Trophoblast cell (in vitro differentiated cells and primary cell): Measurements from ENCODE around the gene FAM234B. TPM values are rescaled to one million over a fixed set of nuclear protein-coding genes. Genes with fewer than 3 reads are reported as not detected.

Experiments used
- DNase-seq, 2 donors: peaks; one replicate each; pipeline ENCODE4 v3.0.0-alpha.2; 2016
- H2AFZ ChIP-seq: 2 replicates; pipeline ENCODE4 v1.6.1; 2013; ENCODE audit warnings: low read length, moderate library complexity, mild to moderate bottlenecking; ENCODE audit not compliant: insufficient read depth, poor library complexity
- H2AK5ac ChIP-seq: 2 replicates; pipeline ENCODE4 v1.6.1; 2013; ENCODE audit warnings: mild to moderate bottlenecking, low read length
- H2BK120ac ChIP-seq: 2 replicates; pipeline ENCODE4 v1.6.1; 2013; ENCODE audit warnings: low read length, mild to moderate bottlenecking, moderate library complexity; ENCODE audit not compliant: insufficient read depth, poor library complexity
- H2BK12ac ChIP-seq: 2 replicates; pipeline ENCODE4 v1.6.1; 2013; ENCODE audit warnings: mild to moderate bottlenecking, low read length, moderate library complexity
- H2BK5ac ChIP-seq: 2 replicates; pipeline ENCODE4 v1.6.1; 2013; ENCODE audit warnings: low read length, low read depth, moderate library complexity, mild to moderate bottlenecking; ENCODE audit not compliant: poor library complexity
- H3K14ac ChIP-seq: 2 replicates; pipeline ENCODE4 v1.6.1; 2013; ENCODE audit warnings: mild to moderate bottlenecking, low read length
- H3K18ac ChIP-seq: 2 replicates; pipeline ENCODE4 v1.6.1; 2013; ENCODE audit warnings: mild to moderate bottlenecking, low read length
- H3K23ac ChIP-seq: 2 replicates; pipeline ENCODE4 v1.6.1; 2013; ENCODE audit warnings: low read length
- H3K27ac ChIP-seq: 2 replicates; pipeline ENCODE4 v1.5.1; 2013; ENCODE audit warnings: low read depth, mild to moderate bottlenecking, inconsistent platforms, low read length, moderate library complexity
- H3K27me3 ChIP-seq: 2 replicates; pipeline ENCODE4 v1.6.1; 2013; ENCODE audit warnings: inconsistent platforms, mild to moderate bottlenecking, low read length, moderate library complexity; ENCODE audit not compliant: insufficient read depth
- H3K36me3 ChIP-seq, 2 experiments: 1 replicate in 1 of 2; 2 replicates in 1 of 2; pipeline ENCODE4 v1.6.1; 2013; ENCODE audit warnings: low read length in 2 of 2, mild to moderate bottlenecking in 2 of 2, moderate library complexity in 1 of 2; ENCODE audit not compliant: insufficient read depth in 2 of 2, control insufficient read depth in 1 of 2
- H3K4ac ChIP-seq: 2 replicates; pipeline ENCODE4 v1.6.1; 2013; ENCODE audit warnings: low read depth, mild to moderate bottlenecking, low read length, moderate library complexity
- H3K4me1 ChIP-seq, 2 experiments: 1 replicate in 1 of 2; 2 replicates in 1 of 2; pipeline ENCODE4 v1.6.1; 2013; ENCODE audit warnings: low read length in 2 of 2, mild to moderate bottlenecking in 2 of 2, moderate library complexity in 1 of 2; ENCODE audit not compliant: insufficient read depth in 2 of 2, control insufficient read depth in 1 of 2
- H3K4me2 ChIP-seq: 2 replicates; pipeline ENCODE4 v1.6.1; 2013; ENCODE audit warnings: inconsistent platforms, mild to moderate bottlenecking, low read length, moderate library complexity
- H3K4me3 ChIP-seq: 2 replicates; pipeline ENCODE4 v1.5.1; 2013; ENCODE audit warnings: mild to moderate bottlenecking, low read depth, low read length, inconsistent platforms
- H3K79me1 ChIP-seq: one replicate; pipeline ENCODE4 v1.6.1; 2013; ENCODE audit warnings: low read length
- H3K79me2 ChIP-seq: 2 replicates; pipeline ENCODE4 v1.6.1; 2013; ENCODE audit warnings: low read length, mild to moderate bottlenecking; ENCODE audit not compliant: control insufficient read depth, insufficient read depth, poor library complexity
- H3K9ac ChIP-seq: 2 replicates; pipeline ENCODE4 v1.6.1; 2013; ENCODE audit warnings: mild to moderate bottlenecking, low read length
- H3K9me3 ChIP-seq: 2 replicates; pipeline ENCODE4 v1.6.1; 2013; ENCODE audit warnings: low read depth, mild to moderate bottlenecking, control low read depth, inconsistent platforms, low read length; ENCODE audit not compliant: insufficient read depth
- H4K12ac ChIP-seq: 2 replicates; pipeline ENCODE4 v1.6.1; 2013; ENCODE audit warnings: low read depth, mild to moderate bottlenecking, low read length, moderate library complexity
- H4K8ac ChIP-seq: 2 replicates; pipeline ENCODE4 v1.6.1; 2013; ENCODE audit warnings: low read depth, mild to moderate bottlenecking, low read length, moderate library complexity
- H4K91ac ChIP-seq: one replicate; pipeline ENCODE4 v1.6.1; 2013; ENCODE audit warnings: low read depth, mild to moderate bottlenecking, low read length, moderate library complexity
- WGBS: extraction: QIAGEN DNeasy Blood & Tissue Kit; methylation state at CpG from one replicate; pipeline ENCODE4 v1.1.7; 2013; ENCODE audit warnings: missing lambda C conversion rate; ENCODE audit not compliant: insufficient read length, insufficient coverage; ENCODE audit errors: extremely low coverage; 5-methylcytosine and 5-hydroxymethylcytosine counted together
- polyA plus RNA-seq: library from polyadenylated mRNA; stranded (reverse); fragments of 200-250 nt; gene quantifications from 2 replicates; pipeline ENCODE4 v1.2.3, GENCODE V29; 2013

The FAM234B gene
- 2.9 and 3.1 TPM in 2 replicates for polyA plus RNA-seq

DNA sequence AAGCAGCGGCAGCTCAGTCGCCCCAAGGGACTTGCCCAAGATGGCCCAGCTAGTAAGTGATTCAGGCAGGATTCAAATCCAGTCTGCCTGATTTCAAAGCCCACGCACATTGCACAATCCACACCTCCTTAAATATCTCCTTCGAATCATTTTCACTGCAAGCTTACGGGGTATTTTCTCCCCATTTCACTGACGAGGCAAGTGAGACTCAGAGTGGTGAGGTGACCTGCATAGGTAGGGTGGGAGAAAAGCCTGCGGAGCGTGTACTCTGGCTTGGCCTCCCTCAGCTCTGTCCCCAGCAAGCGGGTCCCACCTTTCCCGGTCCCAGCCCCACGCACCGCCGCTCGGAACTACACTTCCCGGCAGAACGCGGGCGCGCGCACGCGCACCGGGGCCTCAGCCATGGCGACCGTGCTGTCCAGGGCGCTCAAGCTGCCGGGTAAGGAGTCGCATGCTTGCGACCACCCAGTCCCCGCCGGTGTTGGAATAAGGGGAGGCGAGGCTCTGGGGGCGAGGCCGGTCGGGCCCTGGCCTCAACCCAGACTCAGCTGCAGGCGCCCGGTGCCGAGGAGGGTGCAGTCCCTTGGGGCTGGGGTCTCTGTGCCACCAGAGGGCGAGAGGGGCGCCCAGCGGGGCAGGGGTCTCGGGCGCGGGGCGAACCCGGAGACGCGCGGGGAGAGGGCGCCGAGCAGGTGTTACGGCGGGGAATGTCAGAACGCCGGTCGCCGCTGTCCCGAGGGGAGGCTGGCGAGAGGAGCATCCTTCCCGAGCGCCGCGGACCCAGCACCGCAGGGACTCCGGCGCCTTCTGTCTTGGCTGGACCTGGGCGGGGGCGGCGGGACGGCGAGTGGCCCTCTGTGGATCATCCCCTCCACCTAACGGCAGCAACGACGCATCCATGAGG lies at the start of gene FAM234B:
FAM234B (plus strand) TSS at position 380 of the 904 bp plus-strand sequence; CDS start at position 403, 23 bp downstream.
- Histone ChIP-seq H3K4me2 (peak within 1 kb of the TSS; percentile 55), H4K12ac (peak within 1 kb of the TSS; percentile 49), H3K36me3 (no peaks in the 10 kb centered on the region), H3K79me1 (no peaks in the 10 kb centered on the region), H3K79me2 (peaks cover 2% of the 10 kb centered on the region), H2AK5ac (no peak within 1 kb of the TSS), H2AFZ (peak within 1 kb of the TSS; percentile 87), H4K91ac (no peak within 1 kb of the TSS), H2BK120ac (no peak within 1 kb of the TSS), H3K4ac (no peak within 1 kb of the TSS), H3K9ac (peak within 1 kb of the TSS; percentile 56), H3K23ac (no peak within 1 kb of the TSS), H3K9me3 (no peaks in the 10 kb centered on the region), H3K14ac (peak within 1 kb of the TSS; percentile 28), H3K18ac (peak within 1 kb of the TSS; percentile 55), H3K4me1 (peaks cover 3 to 4% of the 10 kb centered on the region in 2 experiments), H3K4me3 (peak within 1 kb of the TSS; percentile 90), H2BK12ac (no peak within 1 kb of the TSS), H3K27ac (no peak within 1 kb of the TSS), H3K27me3 (no peaks in the 10 kb centered on the region), H2BK5ac (peak within 1 kb of the TSS; percentile 25), H4K8ac (peak within 1 kb of the TSS; percentile 68)
- WGBS, result no CpG with 5 or more reads among the region's 74 CpGs
- peak; percentile 35 to 72 for DNase-seq

GRCh38 chr12:12995088-12995487 lies 49.1 kb upstream of the FAM234B start:
- H3K4me3 ChIP-seq, result no peak overlapping the region
- H3K18ac ChIP-seq, result no peak overlapping the region
- no peak overlapping the region for H2BK120ac ChIP-seq
- H3K36me3 ChIP-seq, result peaks cover 0 to 1% of the 10 kb centered on the region in 2 experiments
- no peak overlapping the region for H2AFZ ChIP-seq
- H3K9ac ChIP-seq, result no peak overlapping the region
- peaks cover 8% of the 10 kb centered on the region for H3K79me2 ChIP-seq
- H3K27me3 ChIP-seq, result no peaks in the 10 kb centered on the region
- H2BK12ac ChIP-seq, result no peak overlapping the region
- no peak overlapping the region for H4K8ac ChIP-seq
- no peak overlapping the region for H3K4ac ChIP-seq
- no peak overlapping the region for H3K27ac ChIP-seq
- no peaks in the 10 kb centered on the region for H3K9me3 ChIP-seq
- WGBS, result no CpG with 5 or more reads among the region's 3 CpGs
- H4K12ac ChIP-seq, result no peak overlapping the region
- no peak overlapping the region for H3K14ac ChIP-seq
- peaks cover 21% of the 10 kb centered on the region for H3K79me1 ChIP-seq
- H3K23ac ChIP-seq, result no peak overlapping the region
- no peak for DNase-seq
- H4K91ac ChIP-seq, result no peak overlapping the region
- H2AK5ac ChIP-seq, result no peak overlapping the region
- H2BK5ac ChIP-seq, result no peak overlapping the region
- peaks cover 30 to 40% of the 10 kb centered on the region in 2 experiments for H3K4me1 ChIP-seq
- no peak overlapping the region for H3K4me2 ChIP-seq

GRCh38 chr12:12996209-12996608 lies 48.0 kb upstream of the FAM234B start:
- Histone ChIP-seq H3K4me1 (peaks cover 26 to 36% of the 10 kb centered on the region in 2 experiments), H2AFZ (no peak overlapping the region), H3K4me2 (no peak overlapping the region), H2BK5ac (no peak overlapping the region), H3K4ac (peak overlapping the region; percentile 3), H3K23ac (no peak overlapping the region), H3K36me3 (peaks cover 0 to 1% of the 10 kb centered on the region in 2 experiments), H3K79me1 (peaks cover 21% of the 10 kb centered on the region), H3K27me3 (no peaks in the 10 kb centered on the region), H3K4me3 (no peak overlapping the region), H3K14ac (no peak overlapping the region), H3K9me3 (no peaks in the 10 kb centered on the region), H3K79me2 (peaks cover 10% of the 10 kb centered on the region), H4K12ac (no peak overlapping the region), H3K9ac (no peak overlapping the region), H2BK120ac (no peak overlapping the region), H2AK5ac (no peak overlapping the region), H3K27ac (no peak overlapping the region), H3K18ac (peak overlapping the region; percentile 2), H4K8ac (no peak overlapping the region), H4K91ac (no peak overlapping the region), H2BK12ac (no peak overlapping the region)
- DNase-seq, result no peak
- WGBS, result no CpG with 5 or more reads among the region's 3 CpGs

- H4K8ac ChIP-seq, result no peak overlapping the region
- peaks cover 27 to 36% of the 10 kb centered on the region in 2 experiments for H3K4me1 ChIP-seq
- H3K9me3 ChIP-seq, result no peaks in the 10 kb centered on the region
- peaks cover under 1 to 1% of the 10 kb centered on the region in 2 experiments for H3K36me3 ChIP-seq
- no peak overlapping the region for H3K23ac ChIP-seq
- whole genome bisulfite sequencing, result no CpG with 5 or more reads among the region's 3 CpGs
- H3K4ac ChIP-seq, result peak overlapping the region; percentile 20
- H2BK120ac ChIP-seq, result no peak overlapping the region
- no peak overlapping the region for H3K18ac ChIP-seq
- no peak overlapping the region for H2AK5ac ChIP-seq
- H2BK12ac ChIP-seq, result no peak overlapping the region
- H3K14ac ChIP-seq, result no peak overlapping the region
- peaks cover 10% of the 10 kb centered on the region for H3K79me2 ChIP-seq
- H3K4me3 ChIP-seq, result no peak overlapping the region
- H3K4me2 ChIP-seq, result no peak overlapping the region
- H2AFZ ChIP-seq, result no peak overlapping the region
- no peak overlapping the region for H3K9ac ChIP-seq
- no peaks in the 10 kb centered on the region for H3K27me3 ChIP-seq
- H3K79me1 ChIP-seq, result peaks cover 17% of the 10 kb centered on the region
- no peak for DNase-seq
- H4K12ac ChIP-seq, result no peak overlapping the region
- H3K27ac ChIP-seq, result no peak overlapping the region
- H4K91ac ChIP-seq, result no peak overlapping the region
- H2BK5ac ChIP-seq, result no peak overlapping the region
These were observed 47.0 kb upstream of the FAM234B start for GRCh38 chr12:12997156-12997555.
